Neural progenitor cell (in vitro differentiated cells): ENCODE measurements around the gene SORBS2. TPM values are rescaled to one million over a fixed set of nuclear protein-coding genes. Genes with fewer than 3 reads are reported as not detected.

Experiments
- DNase-seq: peaks from one replicate; pipeline ENCODE4 v3.0.0-alpha.2; 2016; ENCODE audit warnings: low spot score
- H2AFZ ChIP-seq: fragments of 200-600 bp; sonication (generic); replicated peaks from 2 replicates; pipeline ENCODE4 v1.6.1; 2016; ENCODE audit warnings: antibody characterized with exemption
- H3F3A ChIP-seq: fragments of 200-600 bp; sonication (generic); 2 replicates; pipeline ENCODE4 v1.6.1; 2016; ENCODE audit warnings: antibody characterized with exemption, low read depth
- H3K27ac ChIP-seq: fragments of 200-600 bp; sonication (generic); 2 replicates; pipeline ENCODE4 v1.5.1; 2016; ENCODE audit warnings: mild to moderate bottlenecking
- H3K27me3 ChIP-seq: fragments of 200-600 bp; sonication (generic); 2 replicates; pipeline ENCODE4 v1.6.1; 2016; ENCODE audit warnings: mild to moderate bottlenecking, moderate library complexity
- H3K36me3 ChIP-seq: fragments of 200-600 bp; sonication (generic); 2 replicates; pipeline ENCODE4 v1.5.1; 2016
- H3K4me1 ChIP-seq: fragments of 200-600 bp; sonication (generic); 2 replicates; pipeline ENCODE4 v1.6.1; 2016; ENCODE audit warnings: mixed run types
- H3K4me2 ChIP-seq: fragments of 200-600 bp; sonication (generic); 2 replicates; pipeline ENCODE4 v1.6.1; 2016
- H3K4me3 ChIP-seq: fragments of 200-600 bp; sonication (generic); 2 replicates; pipeline ENCODE4 v1.5.1; 2016
- H3K79me2 ChIP-seq: fragments of 200-600 bp; sonication (generic); 2 replicates; pipeline ENCODE4 v1.6.1; 2016; ENCODE audit warnings: low read depth
- H3K9ac ChIP-seq: fragments of 200-600 bp; sonication (generic); 2 replicates; pipeline ENCODE4 v1.6.1; 2016
- H3K9me3 ChIP-seq: fragments of 200-600 bp; sonication (generic); 2 replicates; pipeline ENCODE4 v1.5.1; 2016; ENCODE audit warnings: low read depth
- H4K20me1 ChIP-seq: fragments of 200-600 bp; sonication (generic); 2 replicates; pipeline ENCODE4 v1.6.1; 2016; ENCODE audit warnings: low read depth
- H3K27ac Mint-ChIP-seq: 3 replicates; pipeline ENCODE4 v1.8.0; 2021; ENCODE audit warnings: mixed read lengths
- H3K27me3 Mint-ChIP-seq: 2 replicates; pipeline ENCODE4 v1.8.0; 2022; ENCODE audit warnings: low read depth, mild to moderate bottlenecking, inconsistent platforms, moderate library complexity, mixed read lengths; ENCODE audit not compliant: insufficient read depth
- H3K36me3 Mint-ChIP-seq: 3 replicates; pipeline ENCODE4 v1.8.0; 2021; ENCODE audit warnings: mixed read lengths
- H3K4me1 Mint-ChIP-seq: 3 replicates; pipeline ENCODE4 v1.8.0; 2021; ENCODE audit warnings: mixed read lengths
- H3K4me3 Mint-ChIP-seq: 3 replicates; pipeline ENCODE4 v1.8.0; 2021; ENCODE audit warnings: mild to moderate bottlenecking, moderate library complexity, mixed read lengths
- H3K9me3 Mint-ChIP-seq: 3 replicates; pipeline ENCODE4 v1.8.0; 2020; ENCODE audit warnings: mixed read lengths
- CTCF ChIP-seq: fragments of 200-600 bp; sonication (generic); IDR thresholded peaks from 2 replicates; pipeline ENCODE4 v1.5.1; 2017; ENCODE audit warnings: antibody characterized with exemption, mild to moderate bottlenecking
- EZH2 ChIP-seq: fragments of 200-600 bp; sonication (generic); IDR thresholded peaks from 2 replicates; pipeline ENCODE4 v1.6.1; 2017; ENCODE audit warnings: antibody characterized with exemption, mild to moderate bottlenecking, moderate library complexity
- EZH2phosphoT487 ChIP-seq: fragments of 200-600 bp; sonication (generic); IDR thresholded peaks from 2 replicates; pipeline ENCODE4 v1.6.1; 2017; ENCODE audit warnings: antibody characterized with exemption
- total RNA-seq: library from RNA; depleted of rRNA; stranded (reverse); fragments of >200 nt; gene quantifications from 2 replicates; pipeline ENCODE4 v1.2.3, GENCODE V29; 2015; ENCODE audit warnings: low replicate concordance

SORBS2 gene
- total RNA-seq, 1 donor from 2014 or later: 15.7 TPM

GRCh38 chr4:185570727-185571126 lies 241.3 kb downstream of the SORBS2 start:
- Histone ChIP-seq H3K4me1 (peaks cover 5% of the 10 kb centered on the region), H3K4me3 (no peak overlapping the region), H2AFZ (no peak overlapping the region), H3K27me3 (no peaks in the 10 kb centered on the region), H3K36me3 (no peaks in the 10 kb centered on the region), H3K9me3 (no peaks in the 10 kb centered on the region), H3K27ac (no peak overlapping the region), H3K9ac (no peak overlapping the region), H3K79me2 (no peaks in the 10 kb centered on the region), H3F3A (no peaks in the 10 kb centered on the region), H3K4me2 (no peak overlapping the region), H4K20me1 (no peaks in the 10 kb centered on the region)
- no peak for DNase-seq
- Mint-ChIP-seq H3K27me3 (peaks cover 3% of the 10 kb centered on the region), H3K4me3 (no peak overlapping the region), H3K9me3 (peaks cover 2% of the 10 kb centered on the region), H3K36me3 (no peaks in the 10 kb centered on the region), H3K27ac (no peak overlapping the region), H3K4me1 (peaks cover 31% of the 10 kb centered on the region)
- no peak for TF ChIP-seq EZH2
- no peak for TF ChIP-seq EZH2phosphoT487
- no peak for TF ChIP-seq CTCF

GRCh38 chr4:185567381-185568376 lies 244.3 kb downstream of the SORBS2 start:
- H3K9me3 ChIP-seq: no peaks in the 10 kb centered on the region
- H3K9me3 Mint-ChIP-seq: peaks cover 4% of the 10 kb centered on the region
- peaks cover 3% of the 10 kb centered on the region for H3K27me3 Mint-ChIP-seq
- no peaks in the 10 kb centered on the region for H3K36me3 ChIP-seq
- H3K27ac ChIP-seq: no peak overlapping the region
- no peaks in the 10 kb centered on the region for H3K36me3 Mint-ChIP-seq
- no peak overlapping the region for H3K4me3 ChIP-seq
- H2AFZ ChIP-seq: no peak overlapping the region
- TF ChIP-seq EZH2 (no peak), CTCF (no peak), EZH2phosphoT487 (no peak)
- no peaks in the 10 kb centered on the region for H3K4me1 ChIP-seq
- peak overlapping the region; percentile 77 for H3K27ac Mint-ChIP-seq
- no peaks in the 10 kb centered on the region for H3K27me3 ChIP-seq
- no peaks in the 10 kb centered on the region for H4K20me1 ChIP-seq
- H3K79me2 ChIP-seq: no peaks in the 10 kb centered on the region
- no peaks in the 10 kb centered on the region for H3F3A ChIP-seq
- H3K4me1 Mint-ChIP-seq: peaks cover 23% of the 10 kb centered on the region
- no peak overlapping the region for H3K4me2 ChIP-seq
- no peak for DNase-seq
- H3K9ac ChIP-seq: no peak overlapping the region
- H3K4me3 Mint-ChIP-seq: no peak overlapping the region

- no peak overlapping the region for H2AFZ ChIP-seq
Measured at GRCh38 chr4:185566972-185567371, 245.0 kb downstream of the SORBS2 start.

More at GRCh38 chr4:185566972-185567371, 245.0 kb downstream of the SORBS2 start:
- Mint-ChIP-seq H3K27me3 (peaks cover 3% of the 10 kb centered on the region), H3K27ac (peak overlapping the region; percentile 52), H3K4me1 (peaks cover 23% of the 10 kb centered on the region), H3K9me3 (peaks cover 4% of the 10 kb centered on the region), H3K4me3 (no peak overlapping the region), H3K36me3 (no peaks in the 10 kb centered on the region)
- Histone ChIP-seq H3K79me2 (no peaks in the 10 kb centered on the region), H3K36me3 (no peaks in the 10 kb centered on the region), H3K4me2 (no peak overlapping the region), H4K20me1 (no peaks in the 10 kb centered on the region), H3K9ac (no peak overlapping the region), H3K27ac (no peak overlapping the region), H3K4me3 (no peak overlapping the region), H3K9me3 (no peaks in the 10 kb centered on the region), H3K4me1 (no peaks in the 10 kb centered on the region), H3K27me3 (no peaks in the 10 kb centered on the region), H3F3A (no peaks in the 10 kb centered on the region)
- DNase-seq: no peak
- TF ChIP-seq CTCF (no peak), EZH2 (no peak), EZH2phosphoT487 (no peak)
